Activated T-helper 2 cell treated with anti-CD3 and anti-CD28 coated beads, Interferon-gamma antibody, Interleukin-2, Interleukin-4, amounts not matched to agents 10 μg/mL and 5 μg/mL and 100 μg/mL, durations not matched to agents 14 hours and 24 hours and 36 hours (primary cell): ENCODE measurements around the gene LGR4. TPM values are rescaled to one million over a fixed set of nuclear protein-coding genes. Genes with fewer than 3 reads are reported as not detected.

Source experiments
- DNase-seq: peaks from one replicate; pipeline ENCODE4 v3.0.0; 2021; ENCODE audit warnings: low spot score
- H3K27ac Mint-ChIP-seq: one replicate; pipeline ENCODE4 v1.8.0; 2021; ENCODE audit warnings: mixed read lengths
- H3K27me3 Mint-ChIP-seq: one replicate; pipeline ENCODE4 v1.8.0; 2021; ENCODE audit warnings: low read depth, mixed read lengths
- H3K36me3 Mint-ChIP-seq: one replicate; pipeline ENCODE4 v1.8.0; 2021; ENCODE audit warnings: low read depth, mixed read lengths
- H3K4me1 Mint-ChIP-seq: one replicate; pipeline ENCODE4 v1.8.0; 2021; ENCODE audit warnings: low read depth, mixed read lengths
- H3K4me3 Mint-ChIP-seq: one replicate; pipeline ENCODE4 v1.8.0; 2021; ENCODE audit warnings: low read depth, mild to moderate bottlenecking, moderate library complexity, mixed read lengths
- H3K9me3 Mint-ChIP-seq: one replicate; pipeline ENCODE4 v1.8.0; 2021; ENCODE audit warnings: mixed read lengths
- intact Hi-C: fragments of 100-400 bp; cut with micrococcal nuclease; formaldehyde crosslinking; loops from one replicate; pipeline ENCODE4 v1.15.1; 2023
- total RNA-seq: library from RNA; stranded (reverse); gene quantifications from 2 replicates; pipeline ENCODE4 v1.2.3, GENCODE V29; 2022

The LGR4 gene
- total RNA-seq, 1 donor from 2014 or later: 0.05 TPM

- H3K36me3 Mint-ChIP-seq: no peaks in the 10 kb centered on the region
- intact Hi-C loops: no loop called here
- peaks cover 20% of the 10 kb centered on the region for H3K27me3 Mint-ChIP-seq
- no peaks in the 10 kb centered on the region for H3K9me3 Mint-ChIP-seq
- no peak overlapping the region for H3K27ac Mint-ChIP-seq
- H3K4me1 Mint-ChIP-seq: no peaks in the 10 kb centered on the region
- no peak overlapping the region for H3K4me3 Mint-ChIP-seq
- DNase-seq: no peak
These were observed 62.3 kb downstream of the LGR4 start for GRCh38 chr11:27410272-27410671.

- intact Hi-C loops: no loop called here
- Mint-ChIP-seq H3K27me3 (peaks cover 17% of the 10 kb centered on the region), H3K4me3 (no peak overlapping the region), H3K27ac (no peak overlapping the region), H3K4me1 (no peaks in the 10 kb centered on the region), H3K36me3 (no peaks in the 10 kb centered on the region), H3K9me3 (no peaks in the 10 kb centered on the region)
- no peak for DNase-seq
These were observed 62.8 kb downstream of the LGR4 start for GRCh38 chr11:27409742-27410141.

GRCh38 chr11:27409049-27409448, 63.5 kb downstream of the LGR4 start:
- no peaks in the 10 kb centered on the region for H3K36me3 Mint-ChIP-seq
- H3K4me3 Mint-ChIP-seq: no peak overlapping the region
- no peaks in the 10 kb centered on the region for H3K4me1 Mint-ChIP-seq
- H3K27me3 Mint-ChIP-seq: peaks cover 17% of the 10 kb centered on the region
- H3K9me3 Mint-ChIP-seq: no peaks in the 10 kb centered on the region
- DNase-seq: no peak
- H3K27ac Mint-ChIP-seq: no peak overlapping the region
- intact Hi-C loops: no loop called here

- intact Hi-C loops: no loop called here
- Mint-ChIP-seq H3K4me3 (no peak overlapping the region), H3K4me1 (no peaks in the 10 kb centered on the region), H3K36me3 (no peaks in the 10 kb centered on the region), H3K27ac (no peak overlapping the region), H3K27me3 (peaks cover 13% of the 10 kb centered on the region), H3K9me3 (no peaks in the 10 kb centered on the region)
- no peak for DNase-seq
These were observed 64.3 kb downstream of the LGR4 start for GRCh38 chr11:27408246-27408800.

- H3K4me3 Mint-ChIP-seq: no peak overlapping the region
- DNase-seq: no peak
- H3K27ac Mint-ChIP-seq: no peak overlapping the region
- no peaks in the 10 kb centered on the region for H3K9me3 Mint-ChIP-seq
- H3K36me3 Mint-ChIP-seq: no peaks in the 10 kb centered on the region
- intact Hi-C loops: no loop called here
- H3K4me1 Mint-ChIP-seq: no peaks in the 10 kb centered on the region
- H3K27me3 Mint-ChIP-seq: peaks cover 10% of the 10 kb centered on the region
These were observed 65.9 kb downstream of the LGR4 start for GRCh38 chr11:27406498-27407354.

- no peak overlapping the region for H3K4me3 Mint-ChIP-seq
- no peak overlapping the region for H3K27ac Mint-ChIP-seq
- intact Hi-C loops: no loop called here
- DNase-seq: no peak
- no peaks in the 10 kb centered on the region for H3K9me3 Mint-ChIP-seq
- peaks cover 10% of the 10 kb centered on the region for H3K27me3 Mint-ChIP-seq
- no peaks in the 10 kb centered on the region for H3K4me1 Mint-ChIP-seq
- no peaks in the 10 kb centered on the region for H3K36me3 Mint-ChIP-seq
These were observed 67.5 kb downstream of the LGR4 start for GRCh38 chr11:27405134-27405533.

GRCh38 chr11:27404427-27404826, 68.2 kb downstream of the LGR4 start:
- no peak for DNase-seq
- Mint-ChIP-seq H3K36me3 (no peaks in the 10 kb centered on the region), H3K4me1 (no peaks in the 10 kb centered on the region), H3K9me3 (no peaks in the 10 kb centered on the region), H3K27me3 (peaks cover 6% of the 10 kb centered on the region), H3K4me3 (no peak overlapping the region), H3K27ac (no peak overlapping the region)
- intact Hi-C loops: no loop called here

- H3K27me3 Mint-ChIP-seq: peaks cover 4% of the 10 kb centered on the region
- no peak overlapping the region for H3K4me3 Mint-ChIP-seq
- no peak for DNase-seq
- intact Hi-C loops: no loop called here
- no peaks in the 10 kb centered on the region for H3K4me1 Mint-ChIP-seq
- H3K36me3 Mint-ChIP-seq: no peaks in the 10 kb centered on the region
- no peaks in the 10 kb centered on the region for H3K9me3 Mint-ChIP-seq
- no peak overlapping the region for H3K27ac Mint-ChIP-seq
These were observed 69.4 kb downstream of the LGR4 start for GRCh38 chr11:27403195-27403594.

GRCh38 chr11:27402450-27402849, 70.1 kb downstream of the LGR4 start:
- intact Hi-C loops: no loop called here
- Mint-ChIP-seq H3K4me1 (no peaks in the 10 kb centered on the region), H3K4me3 (no peak overlapping the region), H3K27ac (no peak overlapping the region), H3K9me3 (no peaks in the 10 kb centered on the region), H3K36me3 (no peaks in the 10 kb centered on the region), H3K27me3 (peaks cover 4% of the 10 kb centered on the region)
- no peak for DNase-seq

- Mint-ChIP-seq H3K27ac (no peak overlapping the region), H3K9me3 (no peaks in the 10 kb centered on the region), H3K36me3 (no peaks in the 10 kb centered on the region), H3K27me3 (peaks cover 9% of the 10 kb centered on the region), H3K4me1 (no peaks in the 10 kb centered on the region), H3K4me3 (no peak overlapping the region)
- intact Hi-C loops: no loop called here
- DNase-seq: no peak
These were observed 70.7 kb downstream of the LGR4 start for GRCh38 chr11:27401833-27402316.

- intact Hi-C loops: no loop called here
- no peaks in the 10 kb centered on the region for H3K36me3 Mint-ChIP-seq
- H3K9me3 Mint-ChIP-seq: no peaks in the 10 kb centered on the region
- H3K27me3 Mint-ChIP-seq: peaks cover 10% of the 10 kb centered on the region
- DNase-seq: no peak
- H3K4me1 Mint-ChIP-seq: no peaks in the 10 kb centered on the region
- no peak overlapping the region for H3K27ac Mint-ChIP-seq
- no peak overlapping the region for H3K4me3 Mint-ChIP-seq
These were observed 71.2 kb downstream of the LGR4 start for GRCh38 chr11:27401280-27401832.

GRCh38 chr11:27398400-27398770, 74.2 kb downstream of the LGR4 start:
- H3K4me1 Mint-ChIP-seq: no peaks in the 10 kb centered on the region
- no peak for DNase-seq
- no peaks in the 10 kb centered on the region for H3K36me3 Mint-ChIP-seq
- H3K27me3 Mint-ChIP-seq: peaks cover 28% of the 10 kb centered on the region
- intact Hi-C loops: no loop called here
- H3K27ac Mint-ChIP-seq: no peak overlapping the region
- H3K9me3 Mint-ChIP-seq: no peaks in the 10 kb centered on the region
- no peak overlapping the region for H3K4me3 Mint-ChIP-seq
